A673 (cell line): ENCODE measurements around the gene UBE2U.

Experiments used
- CTCF ChIP-seq: fragments of 300-800, 200-600 bp; sonication (generic); conservative IDR thresholded peaks from 2 replicates; pipeline ENCODE4 v1.5.1; 2017; ENCODE audit warnings: low read depth, mild to moderate bottlenecking, antibody characterized with exemption, low read length, moderate library complexity, mixed read lengths
- EZH2 ChIP-seq: fragments of 200-600 bp; sonication (generic); IDR thresholded peaks from 2 replicates; pipeline ENCODE4 v1.6.1; 2017; ENCODE audit warnings: borderline replicate concordance, low read depth, mild to moderate bottlenecking, mixed read lengths, antibody characterized with exemption, low read length; ENCODE audit not compliant: poor library complexity, severe bottlenecking

- TF ChIP-seq CTCF, result no peak
- TF ChIP-seq EZH2, result no peak
Observed at GRCh38 chr1:64293820-64294219, 90.4 kb downstream of the UBE2U start.
